NCI-H82 treated with DMSO at 0.1 percent for 48 hours (cell line): ENCODE results near the gene TREH.

Experiments
- DNase-seq: peaks from one replicate; lab custom pipeline; 2025; ENCODE audit not compliant: unreplicated experiment; lab: John Stamatoyannopoulos, UW

Gene TREH

GRCh38 chr11:118631142-118631909 lies 48.1 kb downstream of the TREH start:
- no peak for DNase-seq

GRCh38 chr11:118629761-118630661 lies 49.4 kb downstream of the TREH start:
- no peak for DNase-seq

- no peak for DNase-seq
Measured at GRCh38 chr11:118628861-118629549, 50.4 kb downstream of the TREH start.

DNA sequence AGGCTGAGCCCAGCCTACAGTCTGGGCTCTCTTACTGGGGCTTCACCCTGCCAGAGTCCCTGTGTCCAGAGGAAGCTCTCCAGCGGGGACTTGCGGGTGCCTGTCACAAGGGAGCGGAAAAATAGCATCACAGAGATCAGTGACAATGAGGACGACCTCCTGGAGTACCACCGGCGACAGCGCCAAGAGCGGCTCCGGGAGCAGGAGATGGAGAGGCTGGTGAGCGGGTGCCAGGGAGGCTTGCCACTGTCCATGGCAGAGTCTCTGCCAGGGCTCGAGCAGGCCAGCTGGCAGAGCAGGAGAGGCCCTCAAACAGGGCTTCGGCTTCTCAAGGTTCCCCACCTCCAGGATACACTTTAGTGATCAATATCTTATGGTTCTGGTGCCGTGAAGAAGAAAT lies 51.0 kb downstream of the TREH start:
- no peak for DNase-seq

DNA sequence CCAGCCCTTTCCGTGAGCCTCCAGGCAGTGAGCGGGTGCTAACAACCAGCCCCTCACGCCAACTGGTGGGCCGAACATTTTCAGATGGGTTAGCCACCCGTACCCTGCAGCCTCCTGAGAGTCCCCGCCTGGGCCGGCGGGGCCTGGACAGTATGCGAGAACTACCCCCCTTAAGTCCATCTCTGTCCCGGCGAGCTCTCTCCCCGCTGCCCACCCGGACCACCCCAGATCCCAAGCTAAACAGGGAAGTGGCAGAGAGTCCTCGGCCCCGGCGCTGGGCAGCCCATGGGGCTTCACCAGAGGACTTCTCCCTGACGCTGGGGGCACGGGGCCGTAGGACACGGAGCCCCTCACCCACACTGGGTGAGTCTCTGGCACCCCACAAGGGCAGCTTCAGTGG lies 51.4 kb downstream of the TREH start:
- DNase-seq, result no peak

DNA sequence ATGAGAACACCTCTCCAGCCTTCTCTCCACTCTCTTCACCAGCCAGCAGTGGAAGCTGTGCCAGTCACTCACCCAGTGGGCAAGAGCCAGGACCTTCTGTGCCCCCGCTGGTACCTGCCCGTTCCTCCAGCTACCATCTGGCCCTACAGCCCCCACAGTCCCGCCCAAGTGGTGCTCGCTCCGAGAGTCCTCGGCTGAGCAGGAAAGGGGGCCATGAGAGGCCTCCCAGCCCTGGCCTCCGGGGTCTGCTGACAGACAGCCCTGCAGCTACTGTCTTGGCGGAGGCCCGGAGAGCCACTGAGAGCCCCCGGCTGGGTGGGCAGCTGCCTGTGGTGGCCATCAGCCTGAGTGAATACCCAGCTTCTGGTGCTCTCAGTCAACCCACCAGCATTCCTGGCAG lies 51.9 kb downstream of the TREH start:
- DNase-seq, result no peak

GRCh38 chr11:118625976-118626375 lies 53.5 kb downstream of the TREH start:
- DNase-seq, result no peak

DNA sequence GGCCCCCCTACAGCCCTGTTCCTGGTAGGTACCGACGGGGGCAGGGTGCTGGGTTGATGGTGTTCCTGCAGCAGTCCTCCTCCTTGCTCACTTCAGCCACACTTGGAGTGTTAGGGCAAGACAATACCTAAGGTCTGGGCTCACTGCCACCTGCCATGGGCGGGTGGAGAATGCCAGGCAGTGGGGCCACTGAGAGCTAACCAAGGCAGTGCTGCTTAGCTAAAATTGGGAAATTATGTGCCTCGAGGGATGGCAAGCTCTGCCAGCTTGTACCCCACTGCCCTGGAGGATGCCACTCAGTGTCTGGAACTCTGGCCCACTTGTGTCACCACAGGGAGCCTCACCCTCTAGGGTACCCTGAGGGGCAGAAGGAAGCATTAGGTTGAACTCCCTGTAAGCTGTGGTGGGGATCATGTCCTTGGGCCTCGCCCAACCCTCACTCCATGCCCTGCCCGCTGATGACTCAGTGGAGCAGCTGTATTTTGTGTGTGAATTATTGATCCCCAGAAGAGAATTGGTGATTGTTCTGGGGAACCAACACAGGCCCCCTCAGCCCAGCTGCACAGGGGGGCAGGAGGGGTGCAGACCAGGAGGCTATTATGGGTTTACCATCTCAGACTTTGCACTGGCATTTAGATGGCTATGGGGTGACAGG lies 54.3 kb downstream of the TREH start:
- DNase-seq, result no peak

- DNase-seq, result no peak
Measured at GRCh38 chr11:118623269-118623655, 56.2 kb downstream of the TREH start.

- DNase-seq, result peak; percentile 87
Measured at GRCh38 chr11:118622376-118623268, 56.8 kb downstream of the TREH start.

GRCh38 chr11:118621784-118622375 lies 57.6 kb downstream of the TREH start:
- DNase-seq, result no peak

- peak; percentile 59 for DNase-seq
Measured at GRCh38 chr11:118621071-118621783, 58.2 kb downstream of the TREH start.

DNA sequence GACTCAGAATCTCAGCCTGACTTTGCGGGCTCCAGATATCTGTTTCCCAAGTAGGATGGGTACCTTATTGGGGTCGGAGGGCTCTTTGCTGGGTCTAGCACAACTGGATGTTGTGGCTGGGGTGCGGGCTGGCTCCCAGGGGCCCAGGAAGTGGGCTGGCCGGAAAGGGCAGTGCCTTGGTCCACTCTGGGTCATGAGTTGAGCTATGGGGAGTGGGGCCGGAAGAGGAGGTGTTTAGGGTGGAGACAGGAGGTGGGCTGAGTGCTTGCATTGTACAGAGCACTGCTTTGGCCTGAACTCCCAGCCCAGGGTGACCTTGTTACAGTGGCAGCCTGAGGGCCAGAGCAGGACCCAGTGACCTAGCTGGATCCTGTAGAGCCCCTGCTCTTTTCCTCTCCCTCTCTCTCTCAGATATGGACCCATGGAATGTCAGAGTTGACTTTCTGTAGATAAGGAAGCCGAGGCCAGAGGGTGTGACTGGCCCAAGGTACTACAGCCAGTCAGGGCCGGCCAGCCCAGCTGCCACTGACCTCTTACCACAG lies 58.9 kb downstream of the TREH start:
- DNase-seq, result no peak

DNA sequence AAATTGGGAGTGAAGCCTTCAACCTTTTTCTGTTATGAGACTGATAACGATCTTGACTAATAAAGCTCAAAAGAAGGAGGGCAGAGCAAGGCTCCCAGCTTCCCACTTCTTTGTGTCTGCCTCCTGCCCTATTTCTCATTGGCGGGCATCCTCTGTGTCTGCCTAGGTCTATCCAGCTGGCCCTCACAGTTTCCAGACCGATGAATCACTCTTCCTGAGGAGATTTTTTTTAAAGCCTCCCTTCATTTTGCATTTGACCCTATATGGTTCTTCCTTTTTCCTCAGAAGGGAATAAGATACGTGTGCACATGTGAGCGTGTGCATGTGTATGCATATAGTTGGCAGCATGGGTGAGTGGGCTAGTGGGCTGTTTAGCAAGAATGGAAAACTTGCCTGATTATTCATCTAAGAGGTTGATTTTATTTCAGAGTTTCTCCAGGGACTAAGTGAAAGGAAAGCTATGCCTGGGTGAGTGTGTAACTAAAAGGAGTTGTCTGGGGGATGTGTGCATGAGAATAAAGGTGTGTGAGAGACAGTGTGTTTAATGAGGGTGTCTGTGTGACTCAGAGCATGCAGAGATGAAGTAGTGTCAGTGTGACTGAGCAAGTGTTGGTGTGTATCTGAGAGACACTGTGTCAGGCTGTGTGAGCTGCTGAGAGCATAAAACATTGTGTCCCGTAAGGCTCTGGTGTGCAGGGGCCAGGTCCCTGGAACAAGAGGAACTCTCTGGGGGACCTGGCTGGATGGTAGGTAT lies 59.8 kb downstream of the TREH start:
- DNase-seq, result no peak

GRCh38 chr11:118618991-118619375 lies 60.5 kb downstream of the TREH start:
- DNase-seq, result no peak

GRCh38 chr11:118618115-118618990 lies 61.1 kb downstream of the TREH start:
- DNase-seq, result no peak

DNA sequence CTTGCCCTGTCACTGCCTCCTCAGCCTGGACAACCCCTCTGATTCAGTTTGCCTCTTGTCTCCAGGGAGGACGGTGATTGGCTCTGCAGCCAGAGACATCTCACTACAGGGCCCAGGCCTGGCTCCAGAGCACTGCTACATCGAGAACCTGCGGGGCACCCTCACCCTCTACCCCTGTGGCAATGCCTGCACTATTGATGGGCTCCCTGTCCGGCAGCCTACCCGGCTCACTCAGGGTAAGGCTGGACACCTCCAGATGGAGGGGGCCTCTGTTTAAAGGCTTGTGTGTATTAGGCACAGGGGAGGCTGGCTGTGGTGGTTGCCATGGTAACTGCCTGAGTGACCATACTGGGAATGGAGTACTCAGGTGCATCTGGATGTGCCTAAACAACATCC lies 63.5 kb downstream of the TREH start:
- no peak for DNase-seq
